GM19372 (cell line): ENCODE measurements around the gene KRT8.
"Not testable (repeated sequence)": the region's sequence is repeated elsewhere in the genome, so short reads cannot be mapped to it uniquely, and the experiment has no call there.

Experiments
- ATAC-seq: cut with Tn5 transposase; IDR thresholded peaks from one replicate; pipeline ENCODE4 v1.9.1; 2021; ENCODE audit warnings: mild to moderate bottlenecking, low read depth, moderate library complexity; ENCODE audit not compliant: unreplicated experiment

The KRT8 gene

GRCh38 chr12:52904509-52905300, at the start of gene KRT8:
TSS of gene KRT8 (minus strand) at chr12:52905076. CDS start at chr12:52904981, 95 bp downstream.
- ATAC-seq, result not testable (repeated sequence)

GRCh38 chr12:52953181-52953841, 48.4 kb upstream of the KRT8 start:
- no peak for ATAC-seq

GRCh38 chr12:52952076-52952801, 47.4 kb upstream of the KRT8 start:
- no peak for ATAC-seq

GRCh38 chr12:52951640-52952039, 46.8 kb upstream of the KRT8 start:
- ATAC-seq, result no peak

GRCh38 chr12:52951126-52951525, 46.2 kb upstream of the KRT8 start:
- no peak for ATAC-seq

- no peak for ATAC-seq
Observed at GRCh38 chr12:52950553-52950952, 45.7 kb upstream of the KRT8 start.

GRCh38 chr12:52949413-52950331, 44.8 kb upstream of the KRT8 start:
- ATAC-seq, result no peak

- no peak for ATAC-seq
Observed at GRCh38 chr12:52947738-52948423, 43.0 kb upstream of the KRT8 start.

- no peak for ATAC-seq
Observed at GRCh38 chr12:52946797-52947547, 42.1 kb upstream of the KRT8 start.

- ATAC-seq, result no peak
Observed at GRCh38 chr12:52946334-52946733, 41.5 kb upstream of the KRT8 start.

GRCh38 chr12:52945389-52946232, 40.7 kb upstream of the KRT8 start:
- ATAC-seq, result no peak

- ATAC-seq, result no peak
Observed at GRCh38 chr12:52944683-52945388, 40.0 kb upstream of the KRT8 start.

GRCh38 chr12:52942901-52943181, 38.0 kb upstream of the KRT8 start:
- no peak for ATAC-seq

GRCh38 chr12:52942066-52942900, 37.4 kb upstream of the KRT8 start:
- ATAC-seq, result no peak

- no peak for ATAC-seq
Observed at GRCh38 chr12:52929538-52929937, 24.7 kb upstream of the KRT8 start.

- no peak for ATAC-seq
Observed at GRCh38 chr12:52927964-52928363, 23.1 kb upstream of the KRT8 start.
